Activated CD4-positive, alpha-beta T cell treated with anti-CD3 and anti-CD28 coated beads for 4 hours (primary cell): ENCODE results near the gene COL16A1.

ENCODE experiments used
- DNase-seq, 2 donors: peaks; one replicate each; pipeline ENCODE4 v3.0.0-alpha.2; 2020

Gene COL16A1

DNA sequence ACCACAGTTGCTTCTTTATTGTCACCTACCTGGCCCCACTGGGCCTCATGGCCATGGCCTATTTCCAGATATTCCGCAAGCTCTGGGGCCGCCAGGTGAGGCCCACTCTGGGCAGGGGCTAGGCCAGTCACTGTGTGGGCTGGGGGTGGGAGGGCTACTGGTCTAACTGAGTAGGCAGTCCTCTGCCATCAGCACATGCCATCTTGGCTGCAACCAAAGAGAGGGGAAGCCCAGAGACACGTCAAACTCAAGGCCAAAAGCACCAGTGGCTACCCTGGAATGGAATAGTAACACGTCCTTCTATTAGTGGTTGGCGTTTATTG is 82.4 kb downstream of the COL16A1 start:
- DNase-seq: no peak

DNA sequence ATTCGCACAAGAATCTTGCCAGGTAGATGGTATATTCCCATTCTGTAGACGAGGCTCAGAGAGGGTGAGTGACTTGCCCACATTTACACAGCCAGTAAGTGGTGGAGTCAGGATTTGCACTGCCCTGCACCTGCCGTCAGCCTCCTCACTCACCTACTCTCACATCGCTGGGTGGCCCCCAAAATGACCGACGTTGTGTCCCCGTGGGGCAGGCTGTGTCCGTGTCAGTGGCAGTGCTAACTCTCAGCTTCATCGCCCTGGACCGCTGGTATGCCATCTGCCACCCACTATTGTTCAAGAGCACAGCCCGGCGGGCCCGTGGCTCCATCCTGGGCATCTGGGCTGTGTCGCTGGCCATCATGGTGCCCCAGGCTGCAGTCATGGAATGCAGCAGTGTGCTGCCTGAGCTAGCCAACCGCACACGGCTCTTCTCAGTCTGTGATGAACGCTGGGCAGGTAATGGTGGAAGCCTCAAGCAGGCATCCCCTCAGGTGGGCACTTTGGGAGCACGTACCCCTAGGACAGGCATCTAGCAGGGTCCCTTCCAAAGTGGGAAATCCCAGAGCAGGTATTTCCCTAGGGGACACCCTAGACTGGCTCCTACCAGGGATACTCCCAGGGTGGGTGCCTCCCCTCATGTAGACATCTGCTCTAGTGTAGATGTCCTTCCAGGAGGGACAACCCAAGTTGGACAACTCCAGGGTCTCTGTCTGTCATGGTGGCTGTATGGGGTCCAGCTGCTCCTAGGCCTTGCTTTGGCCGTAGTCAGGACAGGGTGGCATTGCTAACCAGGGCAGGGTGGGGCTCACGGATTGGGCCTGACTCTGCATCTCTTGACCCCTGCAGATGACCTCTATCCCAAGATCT is 83.0 kb downstream of the COL16A1 start:
- no peak for DNase-seq

- no peak for DNase-seq
These were observed 84.6 kb downstream of the COL16A1 start for GRCh38 chr1:31618916-31619846.

- peak; percentile 19 to 27 for DNase-seq
These were observed 85.7 kb downstream of the COL16A1 start for GRCh38 chr1:31617916-31618746.

GRCh38 chr1:31617218-31617915 is 86.5 kb downstream of the COL16A1 start, which contains the start of gene HCRTR1:
Gene HCRTR1 (plus strand): TSS chr1:31617689. CDS start chr1:31619193, 1,504 bp downstream.
- DNase-seq: no peak

- no peak for DNase-seq
These were observed 87.9 kb downstream of the COL16A1 start for GRCh38 chr1:31615939-31616338.

DNA sequence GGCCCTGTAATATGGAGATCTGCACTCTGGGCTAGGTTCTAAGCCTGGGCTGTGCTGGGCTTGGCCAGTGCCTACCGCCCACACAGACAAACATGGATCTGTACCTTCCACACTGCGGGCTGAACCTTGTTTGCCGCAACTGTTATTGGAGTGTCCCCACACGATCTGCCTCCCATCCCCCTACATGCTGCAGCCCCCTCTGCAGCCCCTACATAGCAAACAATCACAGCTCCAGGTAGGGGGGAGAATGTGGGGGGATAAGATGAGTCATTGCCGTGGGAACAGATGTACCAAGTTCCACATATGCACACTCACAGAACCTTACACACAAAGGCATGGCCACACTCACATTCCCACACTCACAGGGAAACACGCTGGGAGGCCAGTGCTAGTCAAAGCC is 88.4 kb downstream of the COL16A1 start:
- no peak for DNase-seq

DNA sequence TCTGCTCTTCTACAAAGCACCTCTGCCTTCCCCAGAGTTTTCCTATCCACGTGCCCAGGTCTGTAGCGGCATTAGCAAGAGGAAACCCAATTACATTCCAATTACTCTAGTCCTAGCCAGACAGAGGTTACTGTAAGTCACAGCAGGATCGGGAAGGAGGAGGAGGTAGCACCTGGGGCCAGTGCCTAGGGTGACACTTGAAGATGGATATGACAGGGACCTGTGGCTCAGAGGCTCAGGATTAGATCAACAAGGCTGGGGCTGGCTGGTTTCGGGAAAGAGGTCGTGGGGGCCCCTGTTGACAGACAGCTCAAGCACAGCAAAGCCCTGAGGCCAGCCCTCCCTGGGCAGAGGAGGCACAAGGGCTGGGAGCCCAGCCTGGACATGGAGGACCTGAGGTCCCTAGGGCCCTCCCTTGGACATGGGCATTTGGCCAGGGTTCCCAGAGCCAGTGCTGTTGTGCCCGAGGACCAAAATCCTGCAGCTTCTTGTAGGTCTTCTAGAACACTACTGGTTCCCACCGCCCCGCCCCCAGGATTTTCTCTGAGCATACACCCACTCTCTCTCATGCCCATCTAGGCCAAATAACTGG is 89.3 kb downstream of the COL16A1 start:
- no peak for DNase-seq

GRCh38 chr1:31609514-31610118 is 94.2 kb downstream of the COL16A1 start:
- no peak for DNase-seq

GRCh38 chr1:31607360-31607759 is 96.5 kb downstream of the COL16A1 start:
- DNase-seq: no peak

- no peak for DNase-seq
These were observed 97.8 kb downstream of the COL16A1 start for GRCh38 chr1:31605908-31606427.
